WTC11 (cell line): Measurements from ENCODE around the gene PPP1R37. TPM values are rescaled to one million over a fixed set of nuclear protein-coding genes. Genes with fewer than 3 reads are reported as not detected.

Experiments
- ATAC-seq: fragments of 200-7000 bp; cut with Tn5 transposase; 2 replicates; pipeline ENCODE4 v1.10.0; 2021; ENCODE audit warnings: mild to moderate bottlenecking, moderate library complexity
- CTCF ChIA-PET: fragments of 300-600 bp; sonication (Branson Sonifier 250); formaldehyde crosslinking; loops from one replicate; lab custom pipeline; 2021; ENCODE audit warnings: antibody characterized with exemption; lab: Charles Lee
- POLR2A ChIA-PET: fragments of 350-600 bp; sonication (Branson Sonifier 250); formaldehyde crosslinking; loops from one replicate; lab custom pipeline; 2021; ENCODE audit warnings: antibody characterized with exemption; lab: Charles Lee
- DNase-seq: peaks from one replicate; pipeline ENCODE4 v3.0.0; 2021; ENCODE audit warnings: low spot score
- H3K27ac Mint-ChIP-seq: 2 replicates; pipeline ENCODE4 v1.8.0; 2021; ENCODE audit warnings: mixed read lengths
- H3K27me3 Mint-ChIP-seq: 2 replicates; pipeline ENCODE4 v1.8.0; 2021; ENCODE audit warnings: low read depth, mild to moderate bottlenecking, moderate library complexity, mixed read lengths
- H3K36me3 Mint-ChIP-seq: 2 replicates; pipeline ENCODE4 v1.8.0; 2021; ENCODE audit warnings: mixed read lengths
- H3K4me1 Mint-ChIP-seq: 2 replicates; pipeline ENCODE4 v1.8.0; 2022; ENCODE audit warnings: mixed read lengths
- H3K4me3 Mint-ChIP-seq: 2 replicates; pipeline ENCODE4 v1.8.0; 2021; ENCODE audit warnings: mild to moderate bottlenecking, moderate library complexity, mixed read lengths
- H3K9me3 Mint-ChIP-seq: 2 replicates; pipeline ENCODE4 v1.8.0; 2021; ENCODE audit warnings: mixed read lengths
- ATF2 ChIP-seq: sonication (generic); formaldehyde crosslinking; IDR thresholded peaks from 2 replicates; pipeline ENCODE4 v1.8.1; 2022; ENCODE audit warnings: low read depth, missing genetic modification reagents, borderline replicate concordance
- FOXK1 ChIP-seq: sonication (generic); formaldehyde crosslinking; IDR thresholded peaks from 2 replicates; pipeline ENCODE4 v1.8.0; 2022; ENCODE audit warnings: mild to moderate bottlenecking, moderate library complexity, missing genetic modification reagents
- GRHL2 ChIP-seq: fragments of 250-450 bp; sonication (Bioruptor Pico); IDR thresholded peaks from 2 replicates; pipeline ENCODE4 v1.8.0; 2022; ENCODE audit warnings: mild to moderate bottlenecking, moderate library complexity; ENCODE audit not compliant: insufficient replicate concordance, severe bottlenecking
- HMGA2 ChIP-seq: fragments of 250-450 bp; sonication (Bioruptor Pico); IDR thresholded peaks from 2 replicates; pipeline ENCODE4 v1.4.0; 2021; ENCODE audit warnings: mild to moderate bottlenecking, moderate library complexity
- IRF1 ChIP-seq: sonication (generic); formaldehyde crosslinking; IDR thresholded peaks from 2 replicates; pipeline ENCODE4 v1.8.0; 2023; ENCODE audit warnings: missing genetic modification reagents
- IRF2 ChIP-seq: sonication (generic); formaldehyde crosslinking; IDR thresholded peaks from 2 replicates; pipeline ENCODE4 v1.8.0; 2022; ENCODE audit warnings: low read depth, missing genetic modification reagents, borderline replicate concordance
- MAX ChIP-seq: sonication (generic); formaldehyde crosslinking; IDR thresholded peaks from 2 replicates; pipeline ENCODE4 v1.8.0; 2022; ENCODE audit warnings: mild to moderate bottlenecking, missing genetic modification reagents
- NR1H2 ChIP-seq: sonication (generic); formaldehyde crosslinking; IDR thresholded peaks from 2 replicates; pipeline ENCODE4 v1.9.0; 2021; ENCODE audit warnings: mild to moderate bottlenecking, moderate library complexity, missing genetic modification reagents
- RORB ChIP-seq: fragments of 250-450 bp; sonication (Bioruptor Pico); IDR thresholded peaks from 2 replicates; pipeline ENCODE4 v1.9.0; 2021; ENCODE audit warnings: mild to moderate bottlenecking
- SMAD4 ChIP-seq: sonication (generic); formaldehyde crosslinking; IDR thresholded peaks from 2 replicates; pipeline ENCODE4 v1.8.0; 2022; ENCODE audit warnings: mild to moderate bottlenecking, missing genetic modification reagents
- SP1 ChIP-seq: sonication (generic); formaldehyde crosslinking; conservative IDR thresholded peaks from 2 replicates; pipeline ENCODE4 v1.8.1; 2022; ENCODE audit warnings: missing genetic modification reagents
- TEAD1 ChIP-seq: sonication (generic); formaldehyde crosslinking; IDR thresholded peaks from 2 replicates; pipeline ENCODE4 v1.8.0; 2022; ENCODE audit warnings: mild to moderate bottlenecking, missing genetic modification reagents
- TP53 ChIP-seq: sonication (generic); formaldehyde crosslinking; IDR thresholded peaks from 2 replicates; pipeline ENCODE4 v1.8.1; 2023; ENCODE audit warnings: mild to moderate bottlenecking, missing genetic modification reagents
- USF2 ChIP-seq: sonication (generic); formaldehyde crosslinking; IDR thresholded peaks from 2 replicates; pipeline ENCODE4 v1.8.1; 2023; ENCODE audit warnings: mild to moderate bottlenecking, missing genetic modification reagents, moderate library complexity
- ZMAT4 ChIP-seq: fragments of 250-450 bp; sonication (Bioruptor Pico); IDR thresholded peaks from 2 replicates; pipeline ENCODE4 v1.9.0; 2021; ENCODE audit warnings: mild to moderate bottlenecking
- ZNF138 ChIP-seq: sonication (generic); formaldehyde crosslinking; conservative IDR thresholded peaks from 2 replicates; pipeline ENCODE4 v1.8.1; 2022; ENCODE audit warnings: mild to moderate bottlenecking, moderate library complexity, missing genetic modification reagents
- ZNF281 ChIP-seq: sonication (generic); formaldehyde crosslinking; IDR thresholded peaks from 2 replicates; pipeline ENCODE4 v1.8.0; 2023; ENCODE audit warnings: mild to moderate bottlenecking, missing genetic modification reagents
- ZNF425 ChIP-seq: fragments of 250-450 bp; sonication (Bioruptor Pico); conservative IDR thresholded peaks from 2 replicates; pipeline ENCODE4 v1.9.0; 2021; ENCODE audit warnings: mild to moderate bottlenecking
- total RNA-seq: library from RNA; stranded (reverse); gene quantifications from 3 replicates; pipeline ENCODE4 v1.2.3, GENCODE V29; 2021

Gene PPP1R37
- total RNA-seq, 1 experiment from 2014 or later, result 35.4 TPM

- peak; percentile 64 for DNase-seq
- H3K27me3 Mint-ChIP-seq, result no peaks in the 10 kb centered on the region
- H3K4me3 Mint-ChIP-seq, result peak overlapping the region; percentile 99
- peak overlapping the region; percentile 99 for H3K27ac Mint-ChIP-seq
- peaks cover 14% of the 10 kb centered on the region for H3K36me3 Mint-ChIP-seq
- no peak for TF ChIP-seq SP1 (CRISPR knock-in tag)
- TF ChIP-seq IRF2 (CRISPR knock-in tag), result no peak
- no peak for TF ChIP-seq GRHL2 (CRISPR knock-in tag)
- no peak for TF ChIP-seq ATF2 (CRISPR knock-in tag)
- no peak; the same call in 1 of the 2 replicates for TF ChIP-seq TP53 (CRISPR knock-in tag)
- TF ChIP-seq MAX (CRISPR knock-in tag), result no peak
- no peak for TF ChIP-seq IRF1
- TF ChIP-seq FOXK1, result 0 out of 2 replicates have a peak, but pooled peaks have one; percentile 32
- TF ChIP-seq ZNF281 (CRISPR knock-in tag), result peak; percentile 20; the same call in 1 of the 2 replicates
- TF ChIP-seq HMGA2 (CRISPR knock-in tag), result no peak
- no peak for TF ChIP-seq USF2 (CRISPR knock-in tag)
- TF ChIP-seq TEAD1 (CRISPR knock-in tag), result 0 out of 2 replicates have a peak, but pooled peaks have one; percentile 18
- TF ChIP-seq SMAD4 (CRISPR knock-in tag), result no peak
- POLR2A ChIA-PET, result interaction anchor here (0.7 to 2.7 kb wide), 4 partner anchors 11 to 54 kb away, joined by 3 to 36 read pairs (median 4); partner anchors contain the start of genes CLASRP and PPP1R37
- no peaks in the 10 kb centered on the region for H3K9me3 Mint-ChIP-seq
- CTCF ChIA-PET, result interaction anchor here (0.6 to 2.9 kb wide), 9 partner anchors 10 to 82 kb away, joined by 3 to 23 read pairs (median 3); partner anchors contain the start of gene PPP1R37
- peak; percentile 1 for ATAC-seq
- H3K4me1 Mint-ChIP-seq, result peaks cover 46% of the 10 kb centered on the region
Measured at GRCh38 chr19:45079911-45080370, 13.0 kb upstream of the PPP1R37 start.

- H3K27me3 Mint-ChIP-seq, result no peaks in the 10 kb centered on the region
- peaks cover 25% of the 10 kb centered on the region for H3K36me3 Mint-ChIP-seq
- TF ChIP-seq NR1H2 (no peak), SMAD4 (CRISPR knock-in tag) (no peak), ZMAT4 (CRISPR knock-in tag) (no peak), ZNF138 (CRISPR knock-in tag) (no peak), TEAD1 (CRISPR knock-in tag) (no peak), RORB (CRISPR knock-in tag) (no peak), ZNF425 (CRISPR knock-in tag) (no peak)
- no peak for DNase-seq
- H3K4me3 Mint-ChIP-seq, result peak overlapping the region; percentile 40
- CTCF ChIA-PET, result no interaction called here
- no peaks in the 10 kb centered on the region for H3K9me3 Mint-ChIP-seq
- H3K4me1 Mint-ChIP-seq, result peaks cover 37% of the 10 kb centered on the region
- H3K27ac Mint-ChIP-seq, result peak overlapping the region; percentile 88
- POLR2A ChIA-PET, result no interaction called here
- ATAC-seq, result no peak
Measured at GRCh38 chr19:45082170-45082569, 10.8 kb upstream of the PPP1R37 start.
